H1 (cell line): ENCODE data around the gene CLDN34. TPM values are rescaled to one million over a fixed set of nuclear protein-coding genes. Genes with fewer than 3 reads are reported as not detected.

ENCODE experiments used
- CTCF ChIA-PET: fragments of 300-600 bp; sonication (Branson Sonifier 250); formaldehyde crosslinking; loops from one replicate; lab custom pipeline; 2021; ENCODE audit not compliant: partially characterized antibody; lab: Charles Lee
- POLR2A ChIA-PET: fragments of 300-600 bp; sonication (Branson Sonifier 250); formaldehyde crosslinking; loops from one replicate; lab custom pipeline; 2021; ENCODE audit warnings: inconsistent platforms; ENCODE audit not compliant: partially characterized antibody; lab: Charles Lee
- DNase-seq, 2 experiments: peaks; one replicate each; pipeline versions ENCODE4 v3.0.0 to v3.0.0-alpha.2; 2010 to 2022; ENCODE audit warnings: low spot score in 2 of 2, low read depth in 1 of 2, mixed read lengths in 1 of 2
- FAIRE-seq: peaks from 2 replicates; lab custom pipeline; 2011; peaks lifted over from hg19 to GRCh38; lab: Jason Lieb, UNC
- H2AFZ ChIP-seq: 2 replicates; pipeline ENCODE4 v1.8.1; 2012; ENCODE audit warnings: low read length, inconsistent platforms
- H2AK5ac ChIP-seq: 2 replicates; pipeline ENCODE4 v1.6.1; 2013; ENCODE audit warnings: low read depth, low read length
- H2BK120ac ChIP-seq: replicated peaks from 2 replicates; pipeline ENCODE3; 2013; ENCODE audit warnings: low read depth, low read length, inconsistent platforms
- H2BK12ac ChIP-seq: 2 replicates; pipeline ENCODE4 v1.6.1; 2013; ENCODE audit warnings: low read depth, low read length
- H2BK15ac ChIP-seq: 2 replicates; pipeline ENCODE4 v1.6.1; 2013; ENCODE audit warnings: low read length
- H2BK20ac ChIP-seq: 2 replicates; pipeline ENCODE4 v1.6.1; 2013; ENCODE audit warnings: low read length
- H2BK5ac ChIP-seq: 2 replicates; pipeline ENCODE4 v1.6.1; 2013; ENCODE audit warnings: low read depth, low read length
- H3K14ac ChIP-seq: 2 replicates; pipeline ENCODE4 v1.6.1; 2013; ENCODE audit warnings: inconsistent platforms; ENCODE audit not compliant: insufficient read length
- H3K18ac ChIP-seq: 2 replicates; pipeline ENCODE4 v1.6.1; 2013; ENCODE audit warnings: low read length; ENCODE audit errors: extremely low read depth
- H3K23ac ChIP-seq: 2 replicates; pipeline ENCODE4 v1.6.1; 2013; ENCODE audit warnings: inconsistent platforms; ENCODE audit not compliant: insufficient read length
- H3K23me2 ChIP-seq: 2 replicates; pipeline ENCODE4 v1.6.1; 2013; ENCODE audit warnings: low read depth, low read length
- H3K27ac ChIP-seq: 2 replicates; pipeline ENCODE4 v1.6.1; 2011; ENCODE audit warnings: low read depth, low read length, inconsistent platforms
- H3K27me3 ChIP-seq, 4 experiments: replicated peaks in 1 of 4; 1 replicate in 1 of 4; 2 replicates in 3 of 4; pipeline versions ENCODE4 v1.6.1 to v1.8.1; 2011 to 2013; ENCODE audit warnings: low read length in 3 of 4, mild to moderate bottlenecking in 3 of 4, inconsistent platforms in 2 of 4, mixed read lengths in 2 of 4, moderate library complexity in 1 of 4; ENCODE audit not compliant: control insufficient read depth in 3 of 4, insufficient read depth in 3 of 4; ENCODE audit errors: extremely low read depth in 1 of 4
- H3K36me3 ChIP-seq, 4 experiments: 2 replicates each; pipeline versions ENCODE4 v1.6.1 to v1.8.1; 2011 to 2013; ENCODE audit warnings: mild to moderate bottlenecking in 4 of 4, low read length in 3 of 4, moderate library complexity in 2 of 4, control low read depth in 1 of 4, inconsistent platforms in 1 of 4; ENCODE audit not compliant: insufficient read depth in 4 of 4, control insufficient read depth in 2 of 4
- H3K4ac ChIP-seq: replicated peaks from 2 replicates; pipeline ENCODE3; 2013; ENCODE audit warnings: low read length, low read depth, mixed read lengths, inconsistent platforms; ENCODE audit not compliant: insufficient read length
- H3K4me1 ChIP-seq, 4 experiments: replicated peaks in 1 of 4; 1 replicate in 1 of 4; 2 replicates in 3 of 4; pipeline versions ENCODE4 v1.6.1 to v1.8.1; 2011 to 2013; ENCODE audit warnings: low read length in 3 of 4, inconsistent platforms in 2 of 4, mixed read lengths in 1 of 4; ENCODE audit not compliant: insufficient read depth in 4 of 4, control insufficient read depth in 3 of 4
- H3K4me2 ChIP-seq, 2 experiments: 2 replicates each; pipeline versions ENCODE4 v1.6.1 to v1.8.1; 2011 to 2013; ENCODE audit warnings: low read depth in 2 of 2, low read length in 2 of 2, control low read depth in 1 of 2, inconsistent platforms in 1 of 2, mild to moderate bottlenecking in 1 of 2; ENCODE audit not compliant: insufficient read depth in 1 of 2
- H3K4me3 ChIP-seq, 4 experiments: fragments of 200-600, 300-600 bp in 1 of 4; sonication (generic), shearing (Covaris generic), sonication (Bioruptor Twin) in 1 of 4; 2 replicates each; pipeline versions ENCODE4 v1.5.1 to v1.8.1; 2011 to 2016; ENCODE audit warnings: low read length in 4 of 4, low read depth in 3 of 4, control low read depth in 2 of 4, inconsistent platforms in 2 of 4, mild to moderate bottlenecking in 2 of 4, mixed read lengths in 1 of 4, moderate library complexity in 1 of 4; ENCODE audit not compliant: insufficient read depth in 2 of 4; ENCODE audit errors: extremely low read depth in 1 of 4
- H3K56ac ChIP-seq: replicated peaks from 2 replicates; pipeline ENCODE3; 2013; ENCODE audit warnings: low read depth, mild to moderate bottlenecking, mixed read lengths, low read length, inconsistent platforms; ENCODE audit not compliant: insufficient read length
- H3K79me1 ChIP-seq: 2 replicates; pipeline ENCODE4 v1.6.1; 2013; ENCODE audit warnings: low read depth, low read length, control low read depth
- H3K79me2 ChIP-seq, 2 experiments: 2 replicates each; pipeline versions ENCODE4 v1.6.1 to v1.8.1; 2012 to 2013; ENCODE audit warnings: low read length in 2 of 2, mild to moderate bottlenecking in 2 of 2, inconsistent platforms in 1 of 2; ENCODE audit not compliant: insufficient read depth in 2 of 2, control insufficient read depth in 1 of 2
- H3K9ac ChIP-seq, 4 experiments: replicated peaks in 1 of 4; 1 replicate in 1 of 4; 2 replicates in 3 of 4; pipeline versions ENCODE4 v1.6.1 to v1.8.1; 2011 to 2013; ENCODE audit warnings: low read depth in 3 of 4, low read length in 3 of 4, control low read depth in 2 of 4, mild to moderate bottlenecking in 2 of 4, moderate library complexity in 2 of 4, inconsistent platforms in 1 of 4; ENCODE audit errors: extremely low read depth in 1 of 4
- H3K9me3 ChIP-seq, 2 experiments: 2 replicates each; pipeline versions ENCODE4 v1.6.1 to v1.8.1; 2012 to 2013; ENCODE audit warnings: mild to moderate bottlenecking in 2 of 2, moderate library complexity in 2 of 2, control low read depth in 1 of 2, inconsistent platforms in 1 of 2, low read depth in 1 of 2, low read length in 1 of 2, mixed read lengths in 1 of 2; ENCODE audit not compliant: insufficient read depth in 2 of 2
- H4K20me1 ChIP-seq, 2 experiments: replicated peaks in 1 of 2; 2 replicates each; pipeline versions ENCODE3 to v1.8.1; 2011 to 2013; ENCODE audit warnings: inconsistent platforms in 2 of 2, low read length in 2 of 2, mild to moderate bottlenecking in 1 of 2; ENCODE audit not compliant: insufficient read depth in 2 of 2, control insufficient read depth in 1 of 2
- H4K5ac ChIP-seq: 2 replicates; pipeline ENCODE4 v1.6.1; 2013; ENCODE audit warnings: low read length, low read depth, mixed read lengths, inconsistent platforms; ENCODE audit not compliant: insufficient read length
- H4K8ac ChIP-seq: 2 replicates; pipeline ENCODE4 v1.8.0; 2013; ENCODE audit warnings: mild to moderate bottlenecking, moderate library complexity, low read length, inconsistent platforms; ENCODE audit not compliant: insufficient read depth; ENCODE audit errors: extremely low read depth
- H4K91ac ChIP-seq: replicated peaks from 2 replicates; pipeline ENCODE3; 2013; ENCODE audit warnings: low read length, mixed read lengths, inconsistent platforms; ENCODE audit not compliant: insufficient read length
- ATF2 ChIP-seq: IDR thresholded peaks from 2 replicates; pipeline ENCODE4 v1.6.1; 2012; ENCODE audit warnings: low read length, inconsistent platforms
- BCL11A ChIP-seq, 2 experiments: IDR thresholded peaks; one replicate each; pipeline ENCODE4 v1.6.1; 2011; ENCODE audit warnings: low read depth in 2 of 2, low read length in 2 of 2, mild to moderate bottlenecking in 2 of 2
- BRCA1 ChIP-seq: IDR thresholded peaks from 2 replicates; pipeline ENCODE4 v1.6.1; 2012; ENCODE audit warnings: low read depth, low read length, improper control_type of control experiment
- CBX5 ChIP-seq: fragments of 300-800, 300-1000 bp; sonication (generic); IDR thresholded peaks from 2 replicates; pipeline ENCODE4 v1.7.1; 2016; ENCODE audit warnings: antibody characterized with exemption, low read length, low read depth
- CHD1 ChIP-seq: IDR thresholded peaks from 2 replicates; pipeline ENCODE4 v1.6.1; 2012; ENCODE audit warnings: low read depth, low read length, improper control_type of control experiment
- CHD2 ChIP-seq: IDR thresholded peaks from 2 replicates; pipeline ENCODE4 v1.6.1; 2012; ENCODE audit warnings: low read length, improper control_type of control experiment
- HDAC2 ChIP-seq, 2 experiments: fragments of 300-600 bp in 1 of 2; sonication (generic) in 1 of 2; IDR thresholded peaks; 2 replicates each; pipeline ENCODE4 v1.6.1; 2011 to 2012; ENCODE audit warnings: low read depth in 2 of 2, low read length in 2 of 2, mild to moderate bottlenecking in 2 of 2, moderate library complexity in 2 of 2, borderline replicate concordance in 1 of 2, inconsistent platforms in 1 of 2
- POLR2AphosphoS5 ChIP-seq: IDR thresholded peaks from 2 replicates; pipeline ENCODE4 v1.6.1; 2011; ENCODE audit warnings: low read depth, low read length
- RXRA ChIP-seq: IDR thresholded peaks from 2 replicates; pipeline ENCODE4 v1.6.1; 2011; ENCODE audit warnings: low read depth, mild to moderate bottlenecking, low read length, moderate library complexity; ENCODE audit not compliant: insufficient read depth
- SP4 ChIP-seq: IDR thresholded peaks from 2 replicates; pipeline ENCODE4 v1.6.1; 2012; ENCODE audit warnings: low read length, inconsistent platforms
- SRF ChIP-seq: IDR thresholded peaks from 2 replicates; pipeline ENCODE4 v1.6.1; 2011; ENCODE audit warnings: mild to moderate bottlenecking, low read depth, low read length, moderate library complexity
- TEAD4 ChIP-seq: IDR thresholded peaks from 2 replicates; pipeline ENCODE4 v1.6.1; 2012; ENCODE audit warnings: low read depth, low read length, inconsistent platforms, mixed read lengths
- WGBS, 2 experiments: shearing (Covaris generic) in 1 of 2; methylation state at CpG; one replicate each; pipeline versions ENCODE4 v1.1.6 to v1.1.7; 2013 to 2015; ENCODE audit warnings: low lambda C conversion rate in 2 of 2, mixed read lengths in 2 of 2, inconsistent platforms in 1 of 2, low coverage in 1 of 2, missing lambda C conversion rate in 1 of 2; ENCODE audit not compliant: insufficient replicate concordance in 2 of 2, insufficient coverage in 1 of 2, insufficient read length in 1 of 2; ENCODE audit errors: extremely low coverage in 1 of 2, missing lambda C conversion rate in 1 of 2; 5-methylcytosine and 5-hydroxymethylcytosine counted together
- polyA plus RNA-seq, 7 experiments: library from polyadenylated mRNA; depleted of rRNA in 3 of 7; stranded (reverse) in 5 of 7; unstranded in 2 of 7; fragments of >200 nt in 5 of 7; fragments of 200-250 nt in 2 of 7; gene quantifications; 1 replicate in 5 of 7; 2 replicates in 1 of 7; 4 replicates in 1 of 7; pipeline versions ENCODE4 v1.2.1 to v1.2.3, GENCODE V29; 2011 to 2013; ENCODE audit warnings: missing spikeins in 2 of 7, mixed read lengths in 2 of 7
- total RNA-seq: library from RNA; stranded (reverse); fragmentation: NEBNext Ultra II Directional; extraction: Animal tissue kit (Norgen Biotek cat#: 25700); gene quantifications from 2 replicates; pipeline ENCODE4 v1.2.1, GENCODE V29; 2021

CLDN34 gene
- total and polyA plus RNA-seq, 2 of the 8 experiments (the other 6 are each of a cell fraction or from before 2014, with no cell fraction given) = 0.26 to 0.50 TPM

DNA sequence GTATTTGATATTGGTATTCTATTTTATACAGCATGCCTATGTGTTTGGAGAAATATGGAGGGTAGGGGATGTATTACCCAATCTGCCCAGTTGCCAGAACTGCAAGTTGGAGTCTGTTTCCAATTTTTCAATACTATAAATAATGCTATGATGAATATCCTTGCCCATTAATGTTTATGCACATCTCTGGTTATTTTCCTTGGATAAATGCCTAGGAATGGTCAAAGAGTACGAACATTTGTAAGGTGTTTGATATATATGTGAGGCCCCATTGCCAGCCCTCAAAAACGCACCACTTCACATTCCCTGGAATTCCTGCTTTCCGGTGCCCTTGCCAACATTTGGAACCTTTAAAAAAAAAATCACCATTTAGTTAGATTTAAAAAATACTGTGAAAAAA is 34.3 kb downstream of the CLDN34 start:
- no peaks in the 10 kb centered on the region for H3K23me2 ChIP-seq

More for the DNA sequence above, 34.3 kb downstream of the CLDN34 start:
- Histone ChIP-seq H3K9ac (no peak overlapping the region), H4K8ac (no peak overlapping the region), H3K4me1 (no peaks in the 10 kb centered on the region), H3K18ac (no peak overlapping the region), H3K4me2 (no peak overlapping the region), H3K14ac (no peak overlapping the region), H2BK120ac (no peak overlapping the region), H3K56ac (no peak overlapping the region), H3K27ac (no peak overlapping the region), H2AFZ (no peak overlapping the region), H3K79me1 (no peaks in the 10 kb centered on the region), H3K79me2 (no peaks in the 10 kb centered on the region), H2BK5ac (no peak overlapping the region), H3K4me3 (no peak overlapping the region), H3K36me3 (no peaks in the 10 kb centered on the region), H3K4ac (no peak overlapping the region), H2BK20ac (no peak overlapping the region), H3K9me3 (peaks cover 0 to 4% of the 10 kb centered on the region in 2 experiments; a peak in 1 of 4 replicates), H3K23ac (no peak overlapping the region), H4K5ac (no peak overlapping the region), H2AK5ac (no peak overlapping the region), H4K20me1 (no peaks in the 10 kb centered on the region), H2BK15ac (no peak overlapping the region), H4K91ac (no peak overlapping the region), H2BK12ac (no peak overlapping the region), H3K27me3 (no peaks in the 10 kb centered on the region)
- TF ChIP-seq TEAD4 = no peak
- TF ChIP-seq CHD2 = no peak
- TF ChIP-seq BRCA1 = no peak
- no peak for TF ChIP-seq HDAC2 (IDR thresholded peaks at IDR 0.05; ENCODE audit: borderline replicate concordance in 1 of 2, low read depth in 2 of 2, low read length in 2 of 2)
- TF ChIP-seq SP4 = no peak
- no peak for TF ChIP-seq SRF
- no peak for TF ChIP-seq POLR2AphosphoS5
- TF ChIP-seq BCL11A (IDR thresholded peaks at IDR 0.05; ENCODE audit: low read depth in 2 of 2, low read length in 2 of 2) = no peak
- no peak for TF ChIP-seq CBX5
- no peak for TF ChIP-seq CHD1
- no peak for TF ChIP-seq ATF2
- no peak for TF ChIP-seq RXRA
- POLR2A ChIA-PET = no interaction called here
- DNase-seq (no peak), FAIRE-seq (no peak)
- CTCF ChIA-PET = interaction anchor here (0.7 to 2.5 kb wide), 3 partner anchors 23 to 112 kb away, joined by 3 to 8 read pairs (median 3); no protein-coding TSS in a partner anchor
- WGBS, 2 experiments = 89% methylated on average over 3 of the region's 3 CpGs; no CpG with 5 or more reads in 1 of the 2 experiments
